Measurements from ENCODE around the gene PRRG2.

Gene PRRG2

GRCh38 chr19:49557641-49558325 is 23.3 kb upstream of the PRRG2 start:
- no peaks in the 10 kb centered on the region for H3K27me3 ChIP-seq (ENCODE audit: control insufficient read depth, insufficient read depth, low read length)
- H3K9ac ChIP-seq (ENCODE audit: low read depth, low read length) = no peak overlapping the region
- H3K4me3 ChIP-seq (ENCODE audit: low read depth, low read length) = no peak overlapping the region
- peaks cover 52% of the 10 kb centered on the region for H3K36me3 ChIP-seq (ENCODE audit: control insufficient read depth, insufficient read depth, low read length)
- peaks cover 12% of the 10 kb centered on the region for H3K4me1 ChIP-seq (ENCODE audit: control insufficient read depth, insufficient read depth, low read length)
- H3K9me3 ChIP-seq (ENCODE audit: control insufficient read depth, insufficient read depth, low read length) = no peaks in the 10 kb centered on the region
- no peak overlapping the region for H3K27ac ChIP-seq (ENCODE audit: low read depth, low read length)

- peaks cover 12% of the 10 kb centered on the region for H3K4me1 ChIP-seq (ENCODE audit: control insufficient read depth, insufficient read depth, low read length)
- no peak overlapping the region for H3K27ac ChIP-seq (ENCODE audit: low read depth, low read length)
- no peaks in the 10 kb centered on the region for H3K9me3 ChIP-seq (ENCODE audit: control insufficient read depth, insufficient read depth, low read length)
- H3K4me3 ChIP-seq (ENCODE audit: low read depth, low read length) = no peak overlapping the region
- H3K36me3 ChIP-seq (ENCODE audit: control insufficient read depth, insufficient read depth, low read length) = peaks cover 51% of the 10 kb centered on the region
- no peaks in the 10 kb centered on the region for H3K27me3 ChIP-seq (ENCODE audit: control insufficient read depth, insufficient read depth, low read length)
- no peak overlapping the region for H3K9ac ChIP-seq (ENCODE audit: low read depth, low read length)
These were observed 22.5 kb upstream of the PRRG2 start for GRCh38 chr19:49558591-49558990.

- H3K4me3 ChIP-seq (ENCODE audit: low read depth, low read length) = no peak overlapping the region
- H3K9me3 ChIP-seq (ENCODE audit: control insufficient read depth, insufficient read depth, low read length) = no peaks in the 10 kb centered on the region
- H3K27ac ChIP-seq (ENCODE audit: low read depth, low read length) = no peak overlapping the region
- H3K9ac ChIP-seq (ENCODE audit: low read depth, low read length) = no peak overlapping the region
- no peaks in the 10 kb centered on the region for H3K27me3 ChIP-seq (ENCODE audit: control insufficient read depth, insufficient read depth, low read length)
- peaks cover 12% of the 10 kb centered on the region for H3K4me1 ChIP-seq (ENCODE audit: control insufficient read depth, insufficient read depth, low read length)
- peaks cover 47% of the 10 kb centered on the region for H3K36me3 ChIP-seq (ENCODE audit: control insufficient read depth, insufficient read depth, low read length)
These were observed 21.7 kb upstream of the PRRG2 start for GRCh38 chr19:49559443-49559842.

- Histone ChIP-seq H3K9me3 (ENCODE audit: control insufficient read depth, insufficient read depth, low read length) (no peaks in the 10 kb centered on the region), H3K27ac (ENCODE audit: low read depth, low read length) (no peak overlapping the region), H3K27me3 (ENCODE audit: control insufficient read depth, insufficient read depth, low read length) (no peaks in the 10 kb centered on the region), H3K36me3 (ENCODE audit: control insufficient read depth, insufficient read depth, low read length) (peaks cover 42% of the 10 kb centered on the region), H3K4me1 (ENCODE audit: control insufficient read depth, insufficient read depth, low read length) (peaks cover 12% of the 10 kb centered on the region), H3K9ac (ENCODE audit: low read depth, low read length) (no peak overlapping the region), H3K4me3 (ENCODE audit: low read depth, low read length) (no peak overlapping the region)
These were observed 21.2 kb upstream of the PRRG2 start for GRCh38 chr19:49559928-49560327.

- Histone ChIP-seq H3K9ac (ENCODE audit: low read depth, low read length) (no peak overlapping the region), H3K27ac (ENCODE audit: low read depth, low read length) (no peak overlapping the region), H3K4me3 (ENCODE audit: low read depth, low read length) (no peak overlapping the region)
These were observed 20.7 kb upstream of the PRRG2 start for GRCh38 chr19:49560358-49560900.

GRCh38 chr19:49564616-49565045 is 16.5 kb upstream of the PRRG2 start:
- no peaks in the 10 kb centered on the region for H3K4me1 ChIP-seq (ENCODE audit: control insufficient read depth, insufficient read depth, low read length)
- H3K27me3 ChIP-seq (ENCODE audit: control insufficient read depth, insufficient read depth, low read length) = no peaks in the 10 kb centered on the region
- no peaks in the 10 kb centered on the region for H3K9me3 ChIP-seq (ENCODE audit: control insufficient read depth, insufficient read depth, low read length)
- no peak overlapping the region for H3K4me3 ChIP-seq (ENCODE audit: low read depth, low read length)
- peaks cover 9% of the 10 kb centered on the region for H3K36me3 ChIP-seq (ENCODE audit: control insufficient read depth, insufficient read depth, low read length)
- H3K27ac ChIP-seq (ENCODE audit: low read depth, low read length) = no peak overlapping the region
- H3K9ac ChIP-seq (ENCODE audit: low read depth, low read length) = no peak overlapping the region

More at GRCh38 chr19:49560358-49560900, 20.7 kb upstream of the PRRG2 start:
- Histone ChIP-seq H3K4me1 (ENCODE audit: control insufficient read depth, insufficient read depth, low read length) (peaks cover 12% of the 10 kb centered on the region), H3K27me3 (ENCODE audit: control insufficient read depth, insufficient read depth, low read length) (no peaks in the 10 kb centered on the region), H3K36me3 (ENCODE audit: control insufficient read depth, insufficient read depth, low read length) (peaks cover 37% of the 10 kb centered on the region), H3K9me3 (ENCODE audit: control insufficient read depth, insufficient read depth, low read length) (no peaks in the 10 kb centered on the region)

GRCh38 chr19:49565261-49565660 is 15.9 kb upstream of the PRRG2 start:
- no peaks in the 10 kb centered on the region for H3K27me3 ChIP-seq (ENCODE audit: control insufficient read depth, insufficient read depth, low read length)
- no peaks in the 10 kb centered on the region for H3K9me3 ChIP-seq (ENCODE audit: control insufficient read depth, insufficient read depth, low read length)
- H3K4me1 ChIP-seq (ENCODE audit: control insufficient read depth, insufficient read depth, low read length) = no peaks in the 10 kb centered on the region
- no peak overlapping the region for H3K9ac ChIP-seq (ENCODE audit: low read depth, low read length)
- H3K4me3 ChIP-seq (ENCODE audit: low read depth, low read length) = no peak overlapping the region
- no peak overlapping the region for H3K27ac ChIP-seq (ENCODE audit: low read depth, low read length)
- H3K36me3 ChIP-seq (ENCODE audit: control insufficient read depth, insufficient read depth, low read length) = peaks cover 2% of the 10 kb centered on the region

- Histone ChIP-seq H3K4me1 (ENCODE audit: control insufficient read depth, insufficient read depth, low read length) (0 out of 2 replicates have a peak, but pooled peaks cover 6% of the 10 kb centered on the region), H3K36me3 (ENCODE audit: control insufficient read depth, insufficient read depth, low read length) (no peaks in the 10 kb centered on the region), H3K9ac (ENCODE audit: low read depth, low read length) (no peak overlapping the region), H3K27me3 (ENCODE audit: control insufficient read depth, insufficient read depth, low read length) (no peaks in the 10 kb centered on the region), H3K27ac (ENCODE audit: low read depth, low read length) (no peak overlapping the region), H3K9me3 (ENCODE audit: control insufficient read depth, insufficient read depth, low read length) (no peaks in the 10 kb centered on the region), H3K4me3 (ENCODE audit: low read depth, low read length) (no peak overlapping the region)
These were observed 14.8 kb upstream of the PRRG2 start for GRCh38 chr19:49566302-49566701.

- Histone ChIP-seq H3K36me3 (ENCODE audit: control insufficient read depth, insufficient read depth, low read length) (peaks cover under 1% of the 10 kb centered on the region; the same call in 1 of the 2 replicates), H3K4me3 (ENCODE audit: low read depth, low read length) (no peak overlapping the region), H3K27me3 (ENCODE audit: control insufficient read depth, insufficient read depth, low read length) (no peaks in the 10 kb centered on the region), H3K9ac (ENCODE audit: low read depth, low read length) (no peak overlapping the region), H3K27ac (ENCODE audit: low read depth, low read length) (no peak overlapping the region), H3K9me3 (ENCODE audit: control insufficient read depth, insufficient read depth, low read length) (no peaks in the 10 kb centered on the region), H3K4me1 (ENCODE audit: control insufficient read depth, insufficient read depth, low read length) (0 out of 2 replicates have a peak, but pooled peaks cover 9% of the 10 kb centered on the region)
These were observed 13.2 kb upstream of the PRRG2 start for GRCh38 chr19:49567861-49568441.

- Histone ChIP-seq H3K9ac (ENCODE audit: low read depth, low read length) (no peak overlapping the region), H3K27ac (ENCODE audit: low read depth, low read length) (peak overlapping the region; percentile 42), H3K4me3 (ENCODE audit: low read depth, low read length) (no peak overlapping the region), H3K4me1 (ENCODE audit: control insufficient read depth, insufficient read depth, low read length) (0 out of 2 replicates have a peak, but pooled peaks cover 9% of the 10 kb centered on the region), H3K9me3 (ENCODE audit: control insufficient read depth, insufficient read depth, low read length) (no peaks in the 10 kb centered on the region), H3K36me3 (ENCODE audit: control insufficient read depth, insufficient read depth, low read length) (peaks cover 16% of the 10 kb centered on the region), H3K27me3 (ENCODE audit: control insufficient read depth, insufficient read depth, low read length) (no peaks in the 10 kb centered on the region)
These were observed 10.8 kb upstream of the PRRG2 start for GRCh38 chr19:49570138-49570856.

Data from HUES48 (cell line).